Measurements from ENCODE around the gene CALU.

Gene CALU

GRCh38 chr7:128739048-128739962 is at the start of gene CALU:
Gene CALU (plus strand): TSS chr7:128739359. CDS start chr7:128748584, 9,225 bp downstream.
- peak; percentile 95 to 96 for DNase-seq

GRCh38 chr7:128691227-128691626 is 47.9 kb upstream of the CALU start:
- DNase-seq, result no peak
- TF ChIP-seq POLR2A (IDR thresholded peaks at IDR 0.05; ENCODE audit: low read length) (no peak), GATA1 (IDR thresholded peaks at IDR 0.05; ENCODE audit: low read depth, low read length) (no peak)

More at GRCh38 chr7:128739048-128739962, at the start of gene CALU:
- TF ChIP-seq GATA1 (IDR thresholded peaks at IDR 0.05; ENCODE audit: low read depth, low read length) (no peak), POLR2A (IDR thresholded peaks at IDR 0.05; ENCODE audit: low read length) (peak; percentile 86)

DNA sequence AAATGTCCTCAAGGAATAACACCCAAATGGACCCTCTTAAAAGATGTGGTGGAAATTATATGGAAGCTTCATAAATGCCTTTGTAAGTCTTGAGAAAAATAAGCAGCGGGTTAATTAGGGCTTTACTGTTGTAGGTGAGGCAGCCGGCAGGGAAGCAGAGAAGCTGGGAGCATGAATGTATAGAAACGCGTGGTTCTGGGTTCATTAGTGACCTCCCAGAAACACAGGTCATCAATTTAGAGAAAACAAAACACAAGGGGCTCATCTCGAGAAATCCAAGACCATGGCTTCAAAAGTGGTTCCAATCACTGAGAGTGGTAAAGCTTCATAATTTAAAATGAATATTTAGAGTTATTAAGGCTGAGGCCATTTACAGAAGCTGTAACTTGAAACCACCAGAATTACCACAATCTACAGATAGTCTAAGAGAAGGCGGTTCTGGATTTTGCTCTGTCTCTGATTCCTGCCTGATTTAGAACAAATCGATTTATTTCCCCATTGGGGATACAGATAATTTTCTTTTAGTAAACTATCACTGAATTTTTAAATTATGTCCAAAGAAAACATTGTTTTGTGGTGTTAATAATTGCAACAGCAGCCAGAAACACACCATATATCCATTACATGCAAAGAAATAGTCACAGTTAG is 46.4 kb upstream of the CALU start:
- DNase-seq, result no peak
- no peak for TF ChIP-seq POLR2A (IDR thresholded peaks at IDR 0.05; ENCODE audit: low read length)
- TF ChIP-seq GATA1 (IDR thresholded peaks at IDR 0.05; ENCODE audit: low read depth, low read length), result no peak

DNA sequence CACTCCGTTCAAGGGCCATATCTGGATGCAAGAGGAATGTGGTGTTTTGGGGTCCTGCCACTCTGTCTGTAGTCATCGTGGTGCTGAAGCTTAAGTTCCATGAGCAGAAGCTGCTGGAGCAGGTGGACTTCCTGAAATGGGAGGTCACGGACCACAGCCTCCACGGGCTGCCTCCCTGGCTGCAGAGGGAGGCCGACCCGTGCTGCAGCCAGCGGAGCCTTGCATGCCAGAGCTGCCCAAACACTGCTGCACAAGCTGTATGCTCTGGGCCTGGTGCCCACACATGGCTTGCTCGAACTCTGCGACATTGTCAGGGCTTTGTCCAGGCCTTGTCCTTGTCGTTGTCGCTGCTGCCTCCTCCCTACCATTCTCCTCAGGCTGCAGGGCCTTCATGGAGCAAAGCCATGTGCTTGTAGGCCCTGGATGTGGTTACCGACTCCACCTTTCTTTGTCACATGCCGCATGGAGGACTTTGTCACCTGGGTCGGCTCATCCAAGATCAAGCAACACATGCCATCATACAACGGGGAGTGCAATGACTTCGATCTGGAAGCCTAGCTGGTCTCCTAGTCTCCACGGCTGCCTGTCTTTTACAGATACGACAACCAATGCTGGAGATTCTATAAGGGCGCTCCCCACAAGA is 45.7 kb upstream of the CALU start:
- no peak for DNase-seq
- TF ChIP-seq POLR2A (IDR thresholded peaks at IDR 0.05; ENCODE audit: low read length) (no peak), GATA1 (IDR thresholded peaks at IDR 0.05; ENCODE audit: low read depth, low read length) (no peak)

GRCh38 chr7:128694738-128695137 is 44.4 kb upstream of the CALU start:
- no peak for DNase-seq
- TF ChIP-seq POLR2A (IDR thresholded peaks at IDR 0.05; ENCODE audit: low read length) (no peak), GATA1 (IDR thresholded peaks at IDR 0.05; ENCODE audit: low read depth, low read length) (no peak)

DNA sequence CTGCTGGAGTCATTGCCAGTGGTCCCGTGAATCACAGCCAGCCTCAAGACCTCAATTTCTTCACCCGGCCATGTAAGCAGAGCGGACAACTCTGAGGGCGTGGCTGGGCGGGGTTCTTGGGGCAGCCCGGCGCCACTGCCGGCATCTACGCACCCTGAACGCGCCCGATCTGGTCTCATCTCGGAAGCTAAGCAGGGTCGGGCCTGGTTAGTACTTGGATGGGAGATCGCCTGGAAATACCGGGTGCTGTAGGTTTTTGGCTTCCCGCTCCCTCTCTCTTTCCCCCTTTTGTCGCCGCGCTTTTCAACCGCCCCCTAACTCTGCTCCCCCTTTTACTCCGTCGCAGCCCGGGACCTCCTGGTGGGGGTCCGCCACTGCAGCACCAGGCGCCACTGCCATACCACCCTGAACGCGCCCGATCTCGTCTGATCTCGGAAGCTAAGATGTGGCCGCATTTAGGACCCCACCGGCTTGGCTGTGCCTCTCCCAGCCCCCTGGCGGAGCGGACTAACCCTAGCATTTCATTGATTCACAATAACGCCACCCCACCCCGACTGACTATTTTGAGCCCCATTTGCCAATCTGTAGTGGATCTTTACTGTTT is 41.8 kb upstream of the CALU start:
- peak; percentile 58 to 74 for DNase-seq
- TF ChIP-seq POLR2A (IDR thresholded peaks at IDR 0.05; ENCODE audit: low read length) (no peak), GATA1 (IDR thresholded peaks at IDR 0.05; ENCODE audit: low read depth, low read length) (no peak)

- no peak for DNase-seq
Measured at GRCh38 chr7:128699196-128699712, 39.9 kb upstream of the CALU start.

DNA sequence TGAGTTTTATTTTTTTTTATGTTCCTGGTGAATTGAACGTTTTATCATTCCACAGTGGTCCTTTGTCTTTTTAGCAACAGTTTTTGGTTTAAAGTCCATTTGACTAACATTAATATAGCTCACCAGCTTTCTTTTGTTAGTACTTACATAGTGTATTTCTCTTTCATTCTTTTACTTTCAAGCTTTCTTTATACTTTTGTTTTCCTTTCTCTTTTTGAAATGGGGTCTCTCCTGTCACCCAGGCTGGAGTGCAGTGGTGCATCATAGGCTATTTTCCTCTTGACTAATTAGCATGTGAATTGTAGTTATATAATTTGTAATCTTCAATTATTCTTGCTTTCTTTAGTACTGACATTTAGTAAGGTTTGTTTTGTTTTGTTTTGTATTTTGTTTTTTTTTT is 39.3 kb upstream of the CALU start:
- no peak for DNase-seq
- TF ChIP-seq POLR2A (IDR thresholded peaks at IDR 0.05; ENCODE audit: low read length) (no peak), GATA1 (IDR thresholded peaks at IDR 0.05; ENCODE audit: low read depth, low read length) (no peak)

More at GRCh38 chr7:128699196-128699712, 39.9 kb upstream of the CALU start:
- TF ChIP-seq POLR2A (IDR thresholded peaks at IDR 0.05; ENCODE audit: low read length), result no peak
- TF ChIP-seq GATA1 (IDR thresholded peaks at IDR 0.05; ENCODE audit: low read depth, low read length), result no peak

GRCh38 chr7:128701062-128701785 is 37.9 kb upstream of the CALU start:
- TF ChIP-seq GATA1 (IDR thresholded peaks at IDR 0.05; ENCODE audit: low read depth, low read length) (no peak), POLR2A (IDR thresholded peaks at IDR 0.05; ENCODE audit: low read length) (no peak)
- DNase-seq, result no peak

- TF ChIP-seq POLR2A (IDR thresholded peaks at IDR 0.05; ENCODE audit: low read length) (no peak), GATA1 (IDR thresholded peaks at IDR 0.05; ENCODE audit: low read depth, low read length) (no peak)
- no peak for DNase-seq
Measured at GRCh38 chr7:128703609-128704241, 35.4 kb upstream of the CALU start.

DNA sequence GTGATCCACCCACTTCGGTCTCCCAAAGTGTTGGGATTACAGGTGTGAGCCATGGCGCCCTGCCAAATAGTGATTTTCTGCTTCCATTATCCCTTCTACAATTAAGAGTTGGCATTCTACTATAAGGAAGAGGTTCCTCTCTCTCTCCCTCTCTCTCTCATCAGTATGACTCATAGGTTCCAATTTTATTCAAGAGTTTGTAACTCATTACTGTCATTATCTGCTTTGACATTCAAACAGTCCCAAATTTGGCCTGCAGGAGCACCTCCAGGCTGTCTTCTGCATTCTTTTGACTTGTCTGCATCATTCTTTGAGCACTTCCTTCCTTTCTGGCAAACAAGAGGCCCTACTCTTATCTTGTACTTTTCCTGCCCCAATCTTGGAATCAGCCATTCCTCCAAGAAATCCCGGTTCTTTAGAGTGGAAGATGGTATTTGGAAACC is 33.2 kb upstream of the CALU start:
- no peak for DNase-seq
- no peak for TF ChIP-seq POLR2A (IDR thresholded peaks at IDR 0.05; ENCODE audit: low read length)
- no peak for TF ChIP-seq GATA1 (IDR thresholded peaks at IDR 0.05; ENCODE audit: low read depth, low read length)

DNA sequence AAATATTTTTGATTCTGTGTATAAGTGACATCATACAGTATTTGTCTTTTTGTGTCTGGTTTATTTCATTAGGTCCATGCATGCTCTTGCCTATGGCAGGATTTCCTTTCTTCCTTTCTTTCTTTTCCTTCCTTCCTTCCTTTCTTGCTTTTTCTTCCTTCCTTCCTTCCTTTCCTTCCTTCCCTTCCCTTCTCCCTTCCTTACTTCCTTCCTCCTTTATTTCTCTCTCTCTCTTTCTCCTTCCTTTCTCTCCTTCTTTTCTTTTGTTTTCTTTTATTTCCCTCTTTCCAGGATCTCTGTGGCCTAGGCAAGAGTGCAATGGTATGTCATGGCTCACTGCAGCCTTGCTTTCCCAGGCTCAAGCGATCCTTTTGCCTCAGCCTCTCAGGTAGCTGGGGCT is 31.4 kb upstream of the CALU start:
- DNase-seq, result no peak
- TF ChIP-seq GATA1 (IDR thresholded peaks at IDR 0.05; ENCODE audit: low read depth, low read length) (no peak), POLR2A (IDR thresholded peaks at IDR 0.05; ENCODE audit: low read length) (no peak)

Measured in erythroblast (primary cell).